ENCODE results near the gene GRK6. TPM values are rescaled to one million over a fixed set of nuclear protein-coding genes. Genes with fewer than 3 reads are reported as not detected.

Gene GRK6
- total RNA-seq, 1 donor, result 24.2 TPM

GRCh38 chr5:177404641-177405179, 21.8 kb upstream of the GRK6 start:
- DNase-seq (ENCODE audit: low read depth), result no peak
- H3K4me3 ChIP-seq (ENCODE audit: low read depth, low read length), result peak overlapping the region; percentile 70
- no peak for TF ChIP-seq CTCF (IDR thresholded peaks at IDR 0.05; ENCODE audit: insufficient read depth, low read depth, low read length)

GRCh38 chr5:177405312-177405711, 21.2 kb upstream of the GRK6 start:
- DNase-seq (ENCODE audit: low read depth), result no peak
- TF ChIP-seq CTCF (IDR thresholded peaks at IDR 0.05; ENCODE audit: insufficient read depth, low read depth, low read length), result no peak
- H3K4me3 ChIP-seq (ENCODE audit: low read depth, low read length), result no peak overlapping the region

GRCh38 chr5:177405805-177406204, 20.7 kb upstream of the GRK6 start:
- H3K4me3 ChIP-seq (ENCODE audit: low read depth, low read length), result no peak overlapping the region
- TF ChIP-seq CTCF (IDR thresholded peaks at IDR 0.05; ENCODE audit: insufficient read depth, low read depth, low read length), result no peak
- DNase-seq (ENCODE audit: low read depth), result no peak

- no peak for DNase-seq (ENCODE audit: low read depth)
- H3K4me3 ChIP-seq (ENCODE audit: low read depth, low read length), result no peak within 1 kb of the TSS
- TF ChIP-seq CTCF (IDR thresholded peaks at IDR 0.05; ENCODE audit: insufficient read depth, low read depth, low read length), result no peak
Observed at GRCh38 chr5:177409043-177409801, 17.3 kb upstream of the GRK6 start, which contains the start of gene F12. F12 (minus strand) TSS chr5:177409564; CDS start chr5:177409527, 37 bp downstream.

- no peak for TF ChIP-seq CTCF (IDR thresholded peaks at IDR 0.05; ENCODE audit: insufficient read depth, low read depth, low read length)
- H3K4me3 ChIP-seq (ENCODE audit: low read depth, low read length), result no peak overlapping the region
- DNase-seq (ENCODE audit: low read depth), result no peak
Observed at GRCh38 chr5:177410575-177410974, 15.9 kb upstream of the GRK6 start.

GRCh38 chr5:177412603-177413233, 13.8 kb upstream of the GRK6 start:
- TF ChIP-seq CTCF (IDR thresholded peaks at IDR 0.05; ENCODE audit: insufficient read depth, low read depth, low read length), result no peak
- no peak overlapping the region for H3K4me3 ChIP-seq (ENCODE audit: low read depth, low read length)
- no peak for DNase-seq (ENCODE audit: low read depth)

Measured in fibroblast of villous mesenchyme (primary cell).